Neural progenitor cell (in vitro differentiated cells): Measurements from ENCODE around the gene SLC35F3.

ENCODE experiments used
- EZH2 ChIP-seq: fragments of 200-600 bp; sonication (generic); IDR thresholded peaks from 2 replicates; pipeline ENCODE4 v1.6.1; 2017; ENCODE audit warnings: antibody characterized with exemption, mild to moderate bottlenecking, moderate library complexity
- EZH2phosphoT487 ChIP-seq: fragments of 200-600 bp; sonication (generic); IDR thresholded peaks from 2 replicates; pipeline ENCODE4 v1.6.1; 2017; ENCODE audit warnings: antibody characterized with exemption
- TF ChIP-seq, protein P1 (sequence below): fragments of 200-600 bp; sonication (generic); IDR thresholded peaks from 2 replicates; pipeline ENCODE4 v1.5.1; 2017; ENCODE audit warnings: antibody characterized with exemption, mild to moderate bottlenecking

DNA sequence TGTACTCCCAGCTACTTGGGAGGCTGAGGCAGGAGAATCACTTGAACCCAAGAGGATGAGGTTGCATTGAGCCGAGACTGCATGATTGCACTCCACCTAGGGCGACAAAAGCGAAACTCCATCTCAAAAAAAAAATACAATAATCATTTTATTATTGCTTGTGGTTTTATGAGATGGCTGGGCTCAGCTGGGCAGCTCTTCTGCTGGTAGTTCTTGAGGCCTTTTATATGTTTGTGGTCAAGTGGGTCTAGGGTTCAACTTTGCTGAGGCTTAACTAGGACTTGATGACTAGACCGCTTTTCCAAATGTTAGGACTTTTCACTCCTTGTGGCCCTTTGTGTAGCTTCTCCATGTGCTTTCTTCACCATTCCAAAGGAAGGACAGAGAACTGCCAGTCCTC is 53.2 kb downstream of the SLC35F3 start:
- TF ChIP-seq, protein P1, sequence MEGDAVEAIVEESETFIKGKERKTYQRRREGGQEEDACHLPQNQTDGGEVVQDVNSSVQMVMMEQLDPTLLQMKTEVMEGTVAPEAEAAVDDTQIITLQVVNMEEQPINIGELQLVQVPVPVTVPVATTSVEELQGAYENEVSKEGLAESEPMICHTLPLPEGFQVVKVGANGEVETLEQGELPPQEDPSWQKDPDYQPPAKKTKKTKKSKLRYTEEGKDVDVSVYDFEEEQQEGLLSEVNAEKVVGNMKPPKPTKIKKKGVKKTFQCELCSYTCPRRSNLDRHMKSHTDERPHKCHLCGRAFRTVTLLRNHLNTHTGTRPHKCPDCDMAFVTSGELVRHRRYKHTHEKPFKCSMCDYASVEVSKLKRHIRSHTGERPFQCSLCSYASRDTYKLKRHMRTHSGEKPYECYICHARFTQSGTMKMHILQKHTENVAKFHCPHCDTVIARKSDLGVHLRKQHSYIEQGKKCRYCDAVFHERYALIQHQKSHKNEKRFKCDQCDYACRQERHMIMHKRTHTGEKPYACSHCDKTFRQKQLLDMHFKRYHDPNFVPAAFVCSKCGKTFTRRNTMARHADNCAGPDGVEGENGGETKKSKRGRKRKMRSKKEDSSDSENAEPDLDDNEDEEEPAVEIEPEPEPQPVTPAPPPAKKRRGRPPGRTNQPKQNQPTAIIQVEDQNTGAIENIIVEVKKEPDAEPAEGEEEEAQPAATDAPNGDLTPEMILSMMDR: no peak
- TF ChIP-seq EZH2 (no peak), EZH2phosphoT487 (no peak)
